Ovary (tissue), 9 donors: ENCODE results near the gene NGEF. TPM values are rescaled to one million over a fixed set of nuclear protein-coding genes. Genes with fewer than 3 reads are reported as not detected.
A peak's percentile ranks its signal among the peaks of the same experiment; 100 is the strongest.

ENCODE experiments used
- DNase-seq, 5 donors: peaks; one replicate each; pipeline ENCODE4 v3.0.0-alpha.2; 2019 to 2020
- H3K27ac ChIP-seq, 2 donors: fragments of 200-600 bp; one replicate each; pipeline versions ENCODE4 v1.5.1 to v1.8.0; 2019 to 2022
- H3K27me3 ChIP-seq: fragments of 200-600 bp; one replicate; pipeline ENCODE4 v1.8.0; 2022
- H3K36me3 ChIP-seq: fragments of 200-600 bp; sonication (generic); one replicate; pipeline ENCODE4 v1.5.1; 2019
- H3K4me1 ChIP-seq: one replicate; pipeline ENCODE4 v1.8.1; 2013; ENCODE audit warnings: mild to moderate bottlenecking, moderate library complexity; ENCODE audit not compliant: insufficient read depth
- H3K4me3 ChIP-seq: fragments of 200-600 bp; sonication (generic); one replicate; pipeline ENCODE4 v1.5.1; 2017
- H3K9me3 ChIP-seq, 2 donors: fragments of 200-600 bp in 1 of 2; sonication (generic) in 1 of 2; one replicate each; pipeline versions ENCODE4 v1.5.1 to v1.8.1; 2013 to 2019; ENCODE audit warnings: mild to moderate bottlenecking in 1 of 2, moderate library complexity in 1 of 2
- CTCF ChIP-seq, 3 donors: fragments of 450-650 bp in 2 of 3; fragments of 200-600 bp in 1 of 3; IDR thresholded peaks; one replicate each; pipeline versions ENCODE4 v1.5.1 to v1.8.0; 2016 to 2022; ENCODE audit warnings: antibody characterized with exemption in 3 of 3, mild to moderate bottlenecking in 1 of 3
- EP300 ChIP-seq: sonication (generic); formaldehyde crosslinking; IDR thresholded peaks from one replicate; pipeline ENCODE4 v1.6.1; 2017; ENCODE audit warnings: antibody characterized with exemption
- POLR2A ChIP-seq: fragments of 450-650 bp; IDR thresholded peaks from one replicate; pipeline ENCODE4 v1.6.1; 2017; ENCODE audit warnings: antibody characterized with exemption, mild to moderate bottlenecking, moderate library complexity
- WGBS, 3 donors: extraction: QIAGEN DNeasy Blood & Tissue Kit in 1 of 3; methylation state at CpG; one replicate each; pipeline versions ENCODE4 v1.1.5 to v1.1.7; 2013 to 2017; 5-methylcytosine and 5-hydroxymethylcytosine counted together
- intact Hi-C, 4 donors: fragments of 100-400 bp; cut with DNase I; formaldehyde crosslinking; loops; one replicate each; pipeline versions ENCODE4 v1.11.0 to v1.15.1; 2022 to 2023
- polyA plus RNA-seq, 2 donors: library from polyadenylated mRNA; stranded (reverse); fragments of 200-250 nt in 1 of 2; fragments of 350-450 nt in 1 of 2; fragmentation: Illumina TruSeq in 1 of 2; extraction: RNeasy Lipid Tissue Mini Kit (QIAGEN cat#74804) in 1 of 2; gene quantifications; one replicate each; pipeline ENCODE4 v1.2.3, GENCODE V29; 2013 to 2014
- total RNA-seq, 7 donors: library from RNA; depleted of rRNA in 2 of 7; stranded (reverse); fragments of >200 nt in 2 of 7; fragmentation: NEBNext Ultra II Directional in 3 of 7; extraction: Animal tissue kit (Norgen Biotek cat#: 25700) in 3 of 7; gene quantifications; one replicate each; pipeline versions ENCODE4 v1.1.0 to v1.2.4, GENCODE V29; 2016 to 2023
- donor health status: DM: no; HTN: no; CAD: no; lungs with moderate emphysema.
- donor health status: DM: no; HTN: no; CAD: no.
- donor health status: Bipolar disorder and iron deficiency.
- donor health status: DM: yes; HTN: yes; CAD: no.
- donor health status: DM: no; HTN: no; CAD: no.
- donor health status: DM: yes; HTN: yes; CAD: no.

The NGEF gene
- total and polyA plus RNA-seq, 9 donors = 0.18 to 3.1 (median 0.80) TPM

GRCh38 chr2:233051241-233052149 is 38.4 kb upstream of the NGEF start:
- WGBS, 3 donors = 19 to 34% (median 25%) methylated on average over 24 of the region's 24 CpGs
- H3K4me1 ChIP-seq = no peaks in the 10 kb centered on the region
- intact Hi-C loops = no loop called here
- no peak overlapping the region for H3K27ac ChIP-seq
- H3K36me3 ChIP-seq = no peaks in the 10 kb centered on the region
- DNase-seq = peak in 2 of 5 donors; percentile 49 to 50
- H3K27me3 ChIP-seq = no peaks in the 10 kb centered on the region
- no peak for TF ChIP-seq EP300
- no peak for TF ChIP-seq POLR2A
- no peak for TF ChIP-seq CTCF (IDR thresholded peaks at IDR 0.05)
- no peak overlapping the region for H3K4me3 ChIP-seq
- no peaks in the 10 kb centered on the region for H3K9me3 ChIP-seq

- H3K9me3 ChIP-seq = no peaks in the 10 kb centered on the region
- no peaks in the 10 kb centered on the region for H3K27me3 ChIP-seq
- H3K36me3 ChIP-seq = no peaks in the 10 kb centered on the region
- H3K27ac ChIP-seq = no peak overlapping the region
- TF ChIP-seq POLR2A = no peak
- 26 to 35% (median 26%) methylated on average over 4 of the region's 4 CpGs for WGBS, 3 donors
- H3K4me1 ChIP-seq = no peaks in the 10 kb centered on the region
- DNase-seq = no peak
- intact Hi-C loops = no loop called here
- no peak overlapping the region for H3K4me3 ChIP-seq
These were observed 36.2 kb upstream of the NGEF start for GRCh38 chr2:233049194-233049761.

GRCh38 chr2:233048569-233049193 is 35.6 kb upstream of the NGEF start:
- 69 to 75% (median 72%) methylated on average over 10 of the region's 10 CpGs for WGBS, 3 donors
- H3K4me3 ChIP-seq = no peak overlapping the region
- no peak for DNase-seq
- no peaks in the 10 kb centered on the region for H3K4me1 ChIP-seq
- H3K9me3 ChIP-seq = no peaks in the 10 kb centered on the region
- intact Hi-C loops = no loop called here
- H3K36me3 ChIP-seq = no peaks in the 10 kb centered on the region
- no peaks in the 10 kb centered on the region for H3K27me3 ChIP-seq
- no peak for TF ChIP-seq EP300
- TF ChIP-seq POLR2A = no peak
- TF ChIP-seq CTCF (IDR thresholded peaks at IDR 0.05) = no peak
- H3K27ac ChIP-seq = no peak overlapping the region

GRCh38 chr2:233047667-233048066 is 34.6 kb upstream of the NGEF start:
- WGBS, 3 donors = 85 to 89% (median 88%) methylated on average over 9 of the region's 9 CpGs
- no peaks in the 10 kb centered on the region for H3K36me3 ChIP-seq
- no peak overlapping the region for H3K27ac ChIP-seq
- TF ChIP-seq CTCF (IDR thresholded peaks at IDR 0.05) = no peak
- no peak for TF ChIP-seq EP300
- no peak for TF ChIP-seq POLR2A
- H3K9me3 ChIP-seq = no peaks in the 10 kb centered on the region
- no peak overlapping the region for H3K4me3 ChIP-seq
- no peak for DNase-seq
- no peaks in the 10 kb centered on the region for H3K4me1 ChIP-seq
- intact Hi-C loops = no loop called here
- no peaks in the 10 kb centered on the region for H3K27me3 ChIP-seq

- no peak overlapping the region for H3K27ac ChIP-seq
- no peak for TF ChIP-seq EP300
- TF ChIP-seq CTCF (IDR thresholded peaks at IDR 0.05) = no peak
- TF ChIP-seq POLR2A = no peak
- H3K4me1 ChIP-seq = no peaks in the 10 kb centered on the region
- H3K9me3 ChIP-seq = no peaks in the 10 kb centered on the region
- intact Hi-C loops = no loop called here
- H3K4me3 ChIP-seq = no peak overlapping the region
- no peaks in the 10 kb centered on the region for H3K27me3 ChIP-seq
- WGBS, 3 donors = 89 to 92% (median 89%) methylated on average over 3 of the region's 3 CpGs
- H3K36me3 ChIP-seq = no peaks in the 10 kb centered on the region
- DNase-seq = no peak
These were observed 34.1 kb upstream of the NGEF start for GRCh38 chr2:233047206-233047605.
